ENCODE results near the gene TNFSF13. TPM values are rescaled to one million over a fixed set of nuclear protein-coding genes. Genes with fewer than 3 reads are reported as not detected.

TNFSF13 gene
- total and polyA plus RNA-seq, 2 of the 4 experiments (the other 2 are of a cell fraction): 1.3 TPM; not detected in 1

GRCh38 chr17:7509937-7510336, 48.6 kb upstream of the TNFSF13 start:
- intact Hi-C loops (cut with micrococcal nuclease) (no loop called here), in situ Hi-C loops (cut with MboI; ENCODE audit: low sequenced_read_pairs) (loop anchor here (5.0 kb wide), 1 partner anchor 42 kb away; no protein-coding TSS in a partner anchor), dilution Hi-C loops (cut with HindIII; ENCODE audit: low sequenced_read_pairs, unreplicated experiment) (no loop called here)
- Histone ChIP-seq H3K27ac (ENCODE audit: insufficient read depth, low read length) (no peak overlapping the region), H3K56ac (ENCODE audit: extremely low read depth, insufficient read depth, low read length) (no peak overlapping the region), H2AK9ac (replicated peaks; ENCODE audit: low read depth, low read length, poor library complexity) (no peak overlapping the region), H3K4me2 (ENCODE audit: low read depth, low read length) (no peak overlapping the region), H2AFZ (replicated peaks; ENCODE audit: low read length, poor library complexity) (no peak overlapping the region), H2BK120ac (ENCODE audit: low read depth, low read length) (no peak overlapping the region), H2BK5ac (ENCODE audit: low read depth, low read length, poor library complexity, severe bottlenecking) (no peak overlapping the region), H3K27me3 (ENCODE audit: control insufficient read depth, insufficient read depth, low read length) (no peaks in the 10 kb centered on the region), H3K9me1 (ENCODE audit: insufficient read depth, low read length) (no peaks in the 10 kb centered on the region; the same call in 1 of the 2 replicates), H3K23ac (ENCODE audit: low read depth, low read length) (no peak overlapping the region), H3K79me1 (ENCODE audit: low read depth in 1 of 2, low read length in 2 of 2) (peaks cover 3 to 11% of the 10 kb centered on the region in 2 experiments; a peak in 1 of 4 replicates), H2BK20ac (ENCODE audit: low read depth, low read length) (no peak overlapping the region), H4K91ac (ENCODE audit: insufficient read depth, low read depth, low read length) (no peak overlapping the region), H4K20me1 (ENCODE audit: insufficient read depth, low read length) (peaks cover 3% of the 10 kb centered on the region; the same call in 1 of the 2 replicates), H3K4me3 (ENCODE audit: insufficient read depth, low read depth, low read length) (no peak overlapping the region), H3K14ac (replicated peaks; ENCODE audit: low read depth, low read length) (no peak overlapping the region), H4K8ac (ENCODE audit: low read depth in 2 of 2, low read length in 2 of 2) (no peak overlapping the region), H3K18ac (ENCODE audit: low read depth, low read length) (no peak overlapping the region), H3K9ac (ENCODE audit: low read depth, low read length) (no peak overlapping the region), H2BK15ac (ENCODE audit: low read depth, low read length) (no peak overlapping the region), H4K5ac (ENCODE audit: low read depth, low read length) (no peak overlapping the region), H2AK5ac (ENCODE audit: low read depth, low read length) (no peak overlapping the region), H3K9me3 (ENCODE audit: control insufficient read depth, insufficient read depth, low read length) (no peaks in the 10 kb centered on the region), H3K4ac (ENCODE audit: low read depth, low read length) (no peak overlapping the region), H3K36me3 (ENCODE audit: control insufficient read depth, insufficient read depth, low read length) (peaks cover 74% of the 10 kb centered on the region), H3K4me1 (ENCODE audit: control insufficient read depth, insufficient read depth, low read length) (0 out of 2 replicates have a peak, but pooled peaks cover 1% of the 10 kb centered on the region)
- 86% methylated on average over 1 of the region's 5 CpGs; no CpG with 5 or more reads in 1 of the 2 experiments for WGBS, 2 experiments (ENCODE audit: extremely low coverage in 2 of 2, insufficient read length in 1 of 2)
- ATAC-seq (ENCODE audit: low read depth) (no peak), DNase-seq (no peak)
- CTCF ChIA-PET: no interaction called here
- TF ChIP-seq NFE2L2 (IDR thresholded peaks at IDR 0.05; ENCODE audit: low read depth, low read length) (no peak), MAFK (IDR thresholded peaks at IDR 0.05; ENCODE audit: low read depth, low read length) (no peak), CTCF (conservative IDR thresholded peaks at IDR 0.05; ENCODE audit: low read depth, low read length) (no peak), MXI1 (IDR thresholded peaks at IDR 0.05; ENCODE audit: borderline replicate concordance, low read depth, low read length) (no peak), MAZ (IDR thresholded peaks at IDR 0.05; ENCODE audit: borderline replicate concordance, low read depth, low read length) (no peak), RCOR1 (IDR thresholded peaks at IDR 0.05; ENCODE audit: insufficient replicate concordance, low read length) (no peak), RFX5 (IDR thresholded peaks at IDR 0.05; ENCODE audit: low read depth, low read length) (no peak), CHD1 (IDR thresholded peaks at IDR 0.05; ENCODE audit: low read depth, low read length) (no peak), RAD21 (IDR thresholded peaks at IDR 0.05; ENCODE audit: low read length) (no peak), CEBPB (IDR thresholded peaks at IDR 0.05; ENCODE audit: low read depth, low read length) (no peak), FOS (IDR thresholded peaks at IDR 0.05; ENCODE audit: low read depth, low read length) (no peak), POLR2A (IDR thresholded peaks at IDR 0.05; ENCODE audit: low read depth, low read length) (no peak), BHLHE40 (IDR thresholded peaks at IDR 0.05; ENCODE audit: low read depth, low read length) (no peak), ELK1 (IDR thresholded peaks at IDR 0.05; ENCODE audit: borderline replicate concordance, low read depth, low read length) (no peak), SMC3 (IDR thresholded peaks at IDR 0.05; ENCODE audit: low read depth, low read length) (no peak)
- TF ChIP-seq, protein P1, sequence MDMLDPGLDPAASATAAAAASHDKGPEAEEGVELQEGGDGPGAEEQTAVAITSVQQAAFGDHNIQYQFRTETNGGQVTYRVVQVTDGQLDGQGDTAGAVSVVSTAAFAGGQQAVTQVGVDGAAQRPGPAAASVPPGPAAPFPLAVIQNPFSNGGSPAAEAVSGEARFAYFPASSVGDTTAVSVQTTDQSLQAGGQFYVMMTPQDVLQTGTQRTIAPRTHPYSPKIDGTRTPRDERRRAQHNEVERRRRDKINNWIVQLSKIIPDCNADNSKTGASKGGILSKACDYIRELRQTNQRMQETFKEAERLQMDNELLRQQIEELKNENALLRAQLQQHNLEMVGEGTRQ (IDR thresholded peaks at IDR 0.05; ENCODE audit: low read depth, low read length): no peak
- POLR2A ChIA-PET (ENCODE audit: unreplicated experiment): no interaction called here
- no TSS peak for BruUV-seq (replicated peaks)

Measured in IMR-90 (cell line).